ENCODE measurements around the gene FAM110A. TPM values are rescaled to one million over a fixed set of nuclear protein-coding genes. Genes with fewer than 3 reads are reported as not detected.

Gene FAM110A
- total RNA-seq, 2 donors from 2014 or later, result 7.0 to 8.2 TPM

DNA sequence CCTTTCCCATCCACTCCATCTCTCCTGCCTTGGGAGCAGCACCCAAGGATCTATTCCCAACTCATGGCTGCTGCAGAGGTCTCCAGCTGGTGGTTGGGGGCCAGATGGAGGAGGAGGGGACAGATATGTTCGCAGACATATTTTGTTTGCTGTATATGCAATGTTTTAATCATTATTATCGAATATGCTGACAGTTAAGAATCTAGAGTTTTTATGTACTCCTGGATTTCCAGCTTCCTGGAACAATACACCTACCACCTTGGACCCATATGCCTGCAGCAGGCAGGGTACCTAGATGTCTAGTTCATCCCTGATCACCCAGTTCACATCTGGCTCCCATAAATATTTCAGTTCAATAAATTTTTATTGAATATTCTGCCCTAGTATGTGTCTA is 9.0 kb downstream of the FAM110A start:
- intact Hi-C loops (cut with DNase I), result no loop called here
- ATAC-seq, result no peak
- TF ChIP-seq CTCF (IDR thresholded peaks at IDR 0.05) (no peak), POLR2A (IDR thresholded peaks at IDR 0.05) (no peak)
- WGBS, 2 donors, result 25 to 38% methylated on average over 2 of the region's 2 CpGs
- no peaks in the 10 kb centered on the region for H3K9me3 ChIP-seq
- no peak for DNase-seq
- no peak overlapping the region for H3K27ac ChIP-seq
- no peaks in the 10 kb centered on the region for H3K27me3 ChIP-seq
- H3K36me3 ChIP-seq (replicated peaks in 1 of 2; ENCODE audit: insufficient read depth in 1 of 2, low read depth in 2 of 2), result no peaks in the 10 kb centered on the region
- peaks cover 29% of the 10 kb centered on the region for H3K4me1 ChIP-seq
- H3K4me3 ChIP-seq, result no peak overlapping the region

DNA sequence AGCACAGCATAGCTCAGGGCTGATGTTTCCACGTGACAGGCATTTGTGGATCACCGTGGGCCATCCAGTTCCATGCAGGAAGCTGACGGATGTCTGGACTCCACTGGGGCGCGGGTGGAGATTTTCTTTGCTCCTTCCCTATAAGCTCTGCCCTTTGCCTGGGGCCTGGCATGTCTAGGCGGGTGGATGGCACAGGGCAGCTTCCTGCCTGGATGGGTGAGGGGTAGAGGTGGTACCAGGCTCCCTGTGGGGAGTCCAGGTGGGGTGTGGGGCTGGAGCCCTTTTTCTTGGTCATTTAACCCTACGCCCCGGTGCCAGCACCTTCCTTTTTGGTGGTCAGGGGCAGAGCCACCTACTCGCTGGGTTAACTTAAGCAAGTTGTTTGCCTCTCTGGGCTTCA is 10.4 kb downstream of the FAM110A start:
- ATAC-seq (no peak), DNase-seq (no peak)
- WGBS, 2 donors, result 80% methylated on average over 9 of the region's 9 CpGs
- Histone ChIP-seq H3K4me1 (peaks cover 29% of the 10 kb centered on the region), H3K9me3 (no peaks in the 10 kb centered on the region), H3K27ac (no peak overlapping the region), H3K27me3 (no peaks in the 10 kb centered on the region), H3K4me3 (no peak overlapping the region), H3K36me3 (replicated peaks in 1 of 2; ENCODE audit: insufficient read depth in 1 of 2, low read depth in 2 of 2) (no peaks in the 10 kb centered on the region)
- intact Hi-C loops (cut with DNase I), result no loop called here
- no peak for TF ChIP-seq POLR2A (IDR thresholded peaks at IDR 0.05)
- TF ChIP-seq CTCF (IDR thresholded peaks at IDR 0.05), result no peak

DNA sequence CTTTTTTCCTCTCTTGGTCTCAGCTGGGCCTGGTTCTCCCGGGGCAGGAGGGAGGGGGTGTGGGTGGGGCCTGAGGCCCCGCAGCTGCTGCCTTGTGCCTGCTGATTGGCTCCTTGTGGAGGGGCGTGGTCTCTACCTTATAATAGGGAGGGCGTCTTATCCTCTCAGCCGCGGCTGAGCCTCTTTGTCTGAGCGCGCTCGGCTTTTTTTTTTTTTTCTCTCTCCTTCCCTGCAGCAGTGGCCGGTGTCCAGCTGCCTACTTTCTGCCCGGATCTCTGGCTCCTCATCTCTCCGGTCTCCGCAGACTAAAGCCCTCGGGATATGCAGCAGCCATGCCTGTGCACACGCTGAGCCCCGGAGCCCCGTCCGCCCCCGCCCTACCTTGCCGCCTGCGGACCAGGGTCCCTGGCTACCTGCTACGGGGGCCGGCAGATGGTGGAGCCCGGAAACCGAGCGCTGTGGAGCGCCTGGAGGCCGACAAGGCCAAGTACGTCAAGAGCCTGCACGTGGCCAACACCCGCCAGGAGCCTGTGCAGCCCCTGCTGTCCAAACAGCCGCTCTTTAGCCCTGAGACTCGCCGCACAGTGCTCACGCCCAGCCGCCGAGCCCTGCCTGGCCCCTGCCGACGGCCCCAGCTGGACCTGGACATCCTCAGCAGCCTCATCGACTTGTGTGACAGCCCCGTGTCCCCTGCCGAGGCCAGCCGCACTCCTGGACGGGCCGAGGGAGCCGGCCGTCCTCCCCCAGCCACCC is 11.1 kb downstream of the FAM110A start:
- no peaks in the 10 kb centered on the region for H3K27me3 ChIP-seq
- intact Hi-C loops (cut with DNase I), result no loop called here
- WGBS, 2 donors, result 33 to 35% methylated on average over 21 to 42 of the region's 47 CpGs
- peaks cover 29% of the 10 kb centered on the region for H3K4me1 ChIP-seq
- TF ChIP-seq CTCF (IDR thresholded peaks at IDR 0.05), result no peak
- no peak for TF ChIP-seq POLR2A (IDR thresholded peaks at IDR 0.05)
- DNase-seq (peak; percentile 71 to 95 (median 89)), ATAC-seq (peak; percentile 86)
- H3K9me3 ChIP-seq, result no peaks in the 10 kb centered on the region
- H3K27ac ChIP-seq, result no peak overlapping the region
- H3K4me3 ChIP-seq, result no peak overlapping the region
- no peaks in the 10 kb centered on the region for H3K36me3 ChIP-seq (replicated peaks in 1 of 2; ENCODE audit: insufficient read depth in 1 of 2, low read depth in 2 of 2)

- ATAC-seq, result no peak
- Histone ChIP-seq H3K27me3 (no peaks in the 10 kb centered on the region), H3K4me1 (peaks cover 29% of the 10 kb centered on the region), H3K36me3 (replicated peaks in 1 of 2; ENCODE audit: insufficient read depth in 1 of 2, low read depth in 2 of 2) (no peaks in the 10 kb centered on the region), H3K4me3 (no peak overlapping the region), H3K9me3 (no peaks in the 10 kb centered on the region), H3K27ac (no peak overlapping the region)
- DNase-seq, result no peak
- no peak for TF ChIP-seq POLR2A (IDR thresholded peaks at IDR 0.05)
- no peak for TF ChIP-seq CTCF (IDR thresholded peaks at IDR 0.05)
- intact Hi-C loops (cut with DNase I), result no loop called here
- WGBS, 2 donors, result 80 to 98% methylated on average over 13 to 43 of the region's 50 CpGs
Observed at GRCh38 chr20:845226-845868, 11.8 kb downstream of the FAM110A start.

All from body of pancreas (tissue), 4 donors.